HG03342 (cell line): Measurements from ENCODE around the gene THYN1.
A peak's percentile ranks its signal among the peaks of the same experiment; 100 is the strongest.

ENCODE experiments used
- ATAC-seq: cut with Tn5 transposase; IDR thresholded peaks from one replicate; pipeline ENCODE4 v1.9.1; 2021; ENCODE audit warnings: mild to moderate bottlenecking, moderate library complexity; ENCODE audit not compliant: unreplicated experiment

THYN1 gene

GRCh38 chr11:134252346-134253187, 585 bp downstream of the THYN1 start:
- peak; percentile 26 for ATAC-seq

DNA sequence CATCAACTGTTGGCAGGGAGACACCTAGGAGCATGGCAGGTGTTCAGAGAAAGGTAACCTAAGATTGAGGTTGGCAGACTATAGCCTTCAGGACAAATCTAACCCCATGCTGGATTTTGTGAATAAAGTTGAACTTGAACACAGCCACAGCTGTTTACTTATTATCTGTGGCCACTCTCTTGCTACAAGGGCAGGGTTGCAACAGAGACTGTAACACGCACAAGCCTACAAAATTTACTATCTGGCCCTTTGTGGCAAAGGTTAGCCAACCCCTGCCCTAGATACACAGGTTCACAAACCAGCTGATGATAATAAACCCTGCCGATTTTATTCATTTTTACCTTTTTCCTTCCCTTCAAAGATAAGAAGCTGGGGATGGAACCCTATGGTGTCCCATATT, 2.5 kb downstream of the THYN1 start:
- ATAC-seq = no peak

DNA sequence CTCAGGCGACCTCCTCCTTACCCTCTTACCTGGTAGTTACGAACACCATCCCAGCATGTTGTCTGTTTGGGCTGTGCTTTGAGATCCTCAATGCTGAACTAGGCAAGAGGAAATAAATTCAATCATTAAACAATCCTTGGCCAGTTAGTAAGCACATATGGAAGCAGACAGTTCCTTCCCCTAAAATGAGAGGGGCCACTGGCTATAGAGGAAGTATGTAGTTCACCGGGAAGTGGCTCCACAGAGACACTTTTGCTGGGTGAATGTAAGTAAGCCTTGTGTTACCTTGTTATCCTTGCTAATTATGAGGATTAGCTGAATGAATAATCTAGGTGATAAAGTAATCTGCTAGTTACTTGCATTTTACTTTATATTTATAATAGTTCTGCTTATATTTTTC, 2.9 kb downstream of the THYN1 start:
- ATAC-seq = no peak

- ATAC-seq = no peak
Observed at GRCh38 chr11:134248910-134249480, 4.2 kb downstream of the THYN1 start.

GRCh38 chr11:134246678-134247077, 6.5 kb downstream of the THYN1 start:
- ATAC-seq = no peak

DNA sequence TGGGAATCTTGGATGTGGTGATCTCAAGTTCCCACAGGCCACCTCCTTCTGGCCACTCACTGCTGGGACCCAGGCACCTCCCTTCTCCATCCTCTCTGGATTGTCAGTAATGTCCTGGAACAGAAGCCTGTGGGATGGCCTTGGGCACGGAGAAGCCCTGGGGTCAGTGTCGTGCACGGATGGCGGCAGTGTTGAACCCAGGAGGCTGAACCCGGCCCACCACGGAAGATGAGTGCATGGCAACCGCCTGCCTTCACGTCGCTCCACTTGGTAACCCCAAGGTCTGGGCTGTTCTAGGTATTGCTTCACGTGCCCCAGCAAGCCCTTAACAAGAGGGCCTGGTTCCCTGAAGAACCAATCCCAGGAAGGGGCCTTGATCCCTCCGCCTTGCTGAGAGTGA, 7.1 kb downstream of the THYN1 start:
- no peak for ATAC-seq

GRCh38 chr11:134245434-134245833, 7.7 kb downstream of the THYN1 start:
- no peak for ATAC-seq

DNA sequence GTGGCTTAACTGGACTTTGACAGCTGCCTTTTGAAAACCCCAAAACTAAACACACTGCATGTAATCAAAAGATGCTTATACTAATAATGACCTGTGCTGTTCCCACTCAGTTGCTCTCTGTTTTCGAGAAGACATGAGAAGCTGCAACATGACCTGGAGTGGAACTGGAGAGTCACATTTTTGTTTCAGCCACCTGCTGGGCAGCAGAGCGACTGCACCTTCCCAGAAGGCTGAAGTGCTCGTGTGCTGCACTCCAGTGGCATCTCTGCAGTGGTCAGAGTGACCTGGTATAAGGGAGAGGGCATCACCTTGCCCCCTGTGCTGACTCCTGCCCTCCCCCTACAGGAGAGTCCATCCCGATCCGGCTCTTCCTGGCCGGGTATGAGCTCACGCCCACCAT, 8.6 kb downstream of the THYN1 start:
- ATAC-seq = peak; percentile 90

DNA sequence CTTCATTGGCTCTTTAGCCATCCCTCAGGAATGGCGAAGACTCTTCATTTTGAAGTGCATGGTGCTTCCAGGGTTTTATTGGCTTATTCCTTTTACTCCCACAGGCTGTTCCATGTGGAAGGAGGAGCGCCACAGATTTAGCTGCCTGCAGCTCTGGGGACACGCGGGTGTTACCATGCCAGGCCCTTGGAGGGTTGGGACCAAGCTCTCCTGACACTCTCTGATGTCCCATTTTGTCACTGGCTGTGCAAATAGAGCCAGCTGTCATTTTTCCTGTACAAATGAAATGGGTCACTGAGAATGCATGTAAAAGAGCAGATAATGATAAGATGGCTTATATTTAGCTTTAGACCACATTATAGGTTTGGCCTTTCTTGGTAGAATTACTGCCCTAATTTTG, 9.2 kb downstream of the THYN1 start:
- ATAC-seq = no peak

DNA sequence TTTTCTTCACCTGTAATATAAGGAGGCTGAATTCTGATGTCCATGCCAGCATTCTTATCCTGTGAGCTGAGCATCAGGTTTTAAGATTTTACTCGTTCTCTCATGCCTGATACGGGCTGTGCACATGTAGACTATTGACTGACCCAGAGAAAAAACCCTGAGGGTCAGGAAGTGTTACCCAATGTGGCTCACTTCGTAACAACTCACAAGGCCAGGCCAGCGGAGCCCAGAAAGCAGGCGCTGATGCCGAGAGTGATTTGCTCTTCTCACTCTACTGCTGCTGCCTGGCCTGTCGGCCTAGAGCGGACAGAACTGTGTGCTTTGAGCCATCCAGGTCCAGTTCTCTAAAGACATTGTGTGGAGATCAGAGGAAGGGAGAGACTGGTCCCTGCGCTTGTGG, 10.8 kb downstream of the THYN1 start:
- no peak for ATAC-seq

- ATAC-seq = no peak
Observed at GRCh38 chr11:134240592-134240991, 12.6 kb downstream of the THYN1 start.

- no peak for ATAC-seq
Observed at GRCh38 chr11:134238956-134239355, 14.2 kb downstream of the THYN1 start.

GRCh38 chr11:134237557-134237922, 15.6 kb downstream of the THYN1 start:
- no peak for ATAC-seq

GRCh38 chr11:134236834-134237556, 16.2 kb downstream of the THYN1 start:
- no peak for ATAC-seq

GRCh38 chr11:134235399-134235798, 17.8 kb downstream of the THYN1 start:
- no peak for ATAC-seq

GRCh38 chr11:134233729-134234179, 19.4 kb downstream of the THYN1 start:
- no peak for ATAC-seq

DNA sequence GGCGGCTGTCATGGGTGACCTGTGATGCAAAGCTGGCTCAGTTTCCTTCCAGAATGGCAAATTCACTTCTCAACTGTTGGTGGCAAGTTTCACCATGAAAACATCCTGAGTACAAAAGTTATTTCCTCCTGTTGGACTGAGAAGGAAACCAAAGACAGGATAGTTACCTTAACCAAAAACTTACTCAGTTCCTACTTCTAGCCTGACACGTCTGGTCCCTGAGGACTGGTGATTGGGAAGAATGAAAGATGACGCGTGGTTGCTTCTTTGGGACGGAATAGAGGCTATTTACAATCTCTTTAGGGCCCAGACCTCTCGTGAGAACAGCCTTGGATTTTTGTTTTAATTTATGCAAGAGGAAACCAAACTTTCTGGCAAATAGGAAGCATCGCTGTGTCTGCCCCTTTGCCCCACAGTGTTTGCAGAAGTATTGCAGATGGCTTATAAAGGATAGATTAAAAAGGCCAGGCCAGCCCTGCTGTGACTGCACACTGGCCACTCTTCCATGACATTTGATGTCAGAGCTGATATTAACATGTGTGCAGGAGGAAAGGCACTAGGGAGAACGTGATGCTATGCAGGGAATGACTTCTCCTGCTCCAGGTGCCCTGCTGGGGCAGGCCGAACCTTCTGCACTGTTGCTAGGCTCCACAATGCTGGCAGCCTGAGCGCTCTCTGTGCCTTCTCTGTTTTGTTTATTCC, 21.0 kb downstream of the THYN1 start:
- ATAC-seq = no peak

- no peak for ATAC-seq
Observed at GRCh38 chr11:134230339-134230738, 22.8 kb downstream of the THYN1 start.

GRCh38 chr11:134229126-134229790, 23.9 kb downstream of the THYN1 start:
- no peak for ATAC-seq

GRCh38 chr11:134228625-134229024, 24.5 kb downstream of the THYN1 start:
- ATAC-seq = peak; percentile 55

DNA sequence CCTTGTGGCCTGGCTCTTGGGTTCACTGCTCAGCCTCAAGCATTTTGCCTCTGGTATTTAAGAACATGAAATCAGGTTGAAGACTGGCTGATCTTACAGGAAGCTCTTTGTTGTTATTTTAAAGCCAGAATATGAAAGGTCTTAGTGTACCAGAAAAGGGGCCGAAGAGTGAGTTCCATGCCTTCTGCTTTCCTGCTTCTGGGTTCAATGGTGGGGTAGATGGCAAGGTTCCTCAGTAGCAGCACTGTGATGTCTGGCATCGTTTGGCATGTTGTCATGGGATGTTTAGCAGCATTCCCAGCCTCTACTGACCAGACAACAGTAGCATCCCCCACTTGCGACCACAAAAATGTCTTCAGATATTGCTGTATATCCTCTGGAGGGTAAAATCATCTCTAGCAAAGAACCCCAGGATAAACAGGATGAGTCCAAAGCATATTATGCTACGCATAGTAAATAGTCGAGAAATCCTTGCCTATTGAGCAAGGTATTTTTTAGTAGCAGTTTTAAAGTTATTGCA, 26.3 kb downstream of the THYN1 start:
- ATAC-seq = no peak
